ENCODE results near the gene VTI1A. TPM values are rescaled to one million over a fixed set of nuclear protein-coding genes. Genes with fewer than 3 reads are reported as not detected.

Gene VTI1A
- total RNA-seq, result 10 to 100 TPM; 27.5 to 34.0 TPM

DNA sequence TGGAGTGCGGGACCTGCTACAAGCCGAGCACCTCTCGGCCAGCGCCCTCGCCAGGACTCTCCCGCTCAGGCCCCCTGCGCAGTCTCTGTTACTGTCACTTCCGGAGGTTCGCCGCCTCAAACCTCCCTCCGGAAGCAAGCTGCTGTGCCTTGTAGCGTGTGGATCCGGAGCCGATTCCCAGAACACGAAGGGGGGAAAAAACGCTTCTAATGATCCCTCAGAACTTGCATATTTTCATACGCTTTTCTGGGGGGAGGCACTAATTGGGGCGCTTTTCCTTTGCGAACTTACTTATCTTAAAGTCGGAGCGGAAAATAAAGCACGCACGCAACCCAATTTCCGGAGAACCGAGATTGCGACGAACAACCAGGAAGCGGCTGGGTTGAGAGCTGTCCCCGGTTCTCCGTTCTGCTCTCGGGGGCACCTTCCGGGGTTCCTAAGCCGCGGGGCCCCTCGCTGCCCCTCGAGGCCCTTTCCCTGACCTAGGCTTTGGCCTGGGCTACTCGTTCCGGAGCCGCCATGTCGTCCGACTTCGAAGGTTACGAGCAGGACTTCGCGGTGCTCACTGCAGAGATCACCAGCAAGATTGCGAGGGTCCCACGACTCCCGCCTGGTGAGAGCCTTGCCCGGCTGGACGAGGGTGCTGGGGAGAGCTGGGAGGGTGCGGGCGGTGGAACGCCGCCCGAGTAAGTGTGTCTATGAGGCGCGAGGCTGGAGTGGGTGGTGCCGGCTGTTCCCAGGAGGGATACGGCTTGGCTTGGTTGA, at the start of gene VTI1A, which contains the start of gene ZDHHC6:
Gene VTI1A, plus strand, starts transcription at position 361 of the 765 bp plus-strand sequence. Its CDS starts 159 bp downstream, at position 520.
Gene ZDHHC6, minus strand, starts transcription at position 60 of the 765 bp plus-strand sequence. CDS start 1,478 bp downstream, outside the sequence.

Small RNAs within 50 kb of the gene (small RNA-seq; reads per million reads assigned to genes)
- 0.04 to 0.41 reads per million in 2 donors for gene AC022018.1
- gene MIR4295, result 0 to 0.51 reads per million in 2 donors

Other genes starting within 250 kb of the VTI1A start
- gene TECTB, start 163.8 kb upstream of the VTI1A start, total RNA-seq, result not detected
- gene ACSL5, start 73.1 kb upstream of the VTI1A start, total RNA-seq, result under 1 TPM; under 0.01 to 0.33 TPM
- gene ZDHHC6, start 301 bp upstream of the VTI1A start, total RNA-seq, result 10 to 100 TPM; 16.9 to 31.3 TPM

All from melanocyte of skin (primary cell).